ENCODE measurements around the gene PBX3. TPM values are rescaled to one million over a fixed set of nuclear protein-coding genes. Genes with fewer than 3 reads are reported as not detected.

The PBX3 gene
- total and polyA plus RNA-seq, 2 donors (not counting 1 experiment from before 2014, with no cell fraction given), result 35.8 to 51.8 TPM

DNA sequence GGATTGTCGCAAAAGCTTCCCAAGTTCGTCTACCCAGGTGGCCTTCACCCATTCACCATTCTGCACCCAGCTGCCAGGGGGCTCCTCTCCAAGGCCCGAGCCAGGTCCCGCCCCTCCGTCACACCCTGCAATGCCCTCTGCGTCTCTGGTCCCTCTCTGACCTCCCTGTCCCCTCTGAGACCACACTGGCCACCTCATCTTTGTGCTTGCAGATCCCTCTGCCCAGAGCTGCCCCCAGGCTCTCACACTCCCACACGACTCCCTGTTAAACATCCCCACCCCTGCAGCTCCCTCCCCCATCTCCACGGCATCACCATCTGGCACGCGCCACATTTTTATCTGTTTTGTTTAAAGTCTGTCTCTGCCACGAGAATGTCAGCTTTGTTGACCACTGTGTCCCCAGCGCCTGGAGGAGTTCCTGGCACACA is 243.6 kb downstream of the PBX3 start:
- H3K4me3 ChIP-seq (replicated peaks in 1 of 4; ENCODE audit: control extremely low read depth in 1 of 4, insufficient read depth in 1 of 4, low read depth in 3 of 4, low read length in 4 of 4), result no peak overlapping the region
- no peak overlapping the region for H3K27ac ChIP-seq (ENCODE audit: insufficient read depth, low read length)
- H3K36me3 ChIP-seq (ENCODE audit: control insufficient read depth, insufficient read depth, low read length), result no peaks in the 10 kb centered on the region
- no peak for TF ChIP-seq EZH2 (IDR thresholded peaks at IDR 0.05; ENCODE audit: low read length, missing control alignments)
- no peak for TF ChIP-seq CTCF (conservative IDR thresholded peaks at IDR 0.05 in 1 of 2, IDR thresholded peaks at IDR 0.05 in 1 of 2; ENCODE audit: low read depth in 1 of 2, low read length in 2 of 2)
- no peak for DNase-seq (ENCODE audit: low read depth in 2 of 2)
- no peak overlapping the region for H2AFZ ChIP-seq (ENCODE audit: low read length)
- H3K4me1 ChIP-seq (ENCODE audit: control insufficient read depth, extremely low read depth, insufficient read depth, low read length), result no peaks in the 10 kb centered on the region
- H3K27me3 ChIP-seq (ENCODE audit: control insufficient read depth, insufficient read depth, low read length), result no peaks in the 10 kb centered on the region
- no peaks in the 10 kb centered on the region for H3K79me2 ChIP-seq (ENCODE audit: control insufficient read depth, insufficient read depth, low read length)
- H3K9me3 ChIP-seq (ENCODE audit: control insufficient read depth, insufficient read depth, low read depth, low read length), result no peaks in the 10 kb centered on the region
- H3K9ac ChIP-seq (ENCODE audit: insufficient read depth, low read length), result no peak overlapping the region
- no peak overlapping the region for H3K4me2 ChIP-seq (ENCODE audit: extremely low read depth, insufficient read depth, low read length)
- H4K20me1 ChIP-seq (ENCODE audit: control insufficient read depth, extremely low read depth, insufficient read depth, low read length), result no peaks in the 10 kb centered on the region

DNA sequence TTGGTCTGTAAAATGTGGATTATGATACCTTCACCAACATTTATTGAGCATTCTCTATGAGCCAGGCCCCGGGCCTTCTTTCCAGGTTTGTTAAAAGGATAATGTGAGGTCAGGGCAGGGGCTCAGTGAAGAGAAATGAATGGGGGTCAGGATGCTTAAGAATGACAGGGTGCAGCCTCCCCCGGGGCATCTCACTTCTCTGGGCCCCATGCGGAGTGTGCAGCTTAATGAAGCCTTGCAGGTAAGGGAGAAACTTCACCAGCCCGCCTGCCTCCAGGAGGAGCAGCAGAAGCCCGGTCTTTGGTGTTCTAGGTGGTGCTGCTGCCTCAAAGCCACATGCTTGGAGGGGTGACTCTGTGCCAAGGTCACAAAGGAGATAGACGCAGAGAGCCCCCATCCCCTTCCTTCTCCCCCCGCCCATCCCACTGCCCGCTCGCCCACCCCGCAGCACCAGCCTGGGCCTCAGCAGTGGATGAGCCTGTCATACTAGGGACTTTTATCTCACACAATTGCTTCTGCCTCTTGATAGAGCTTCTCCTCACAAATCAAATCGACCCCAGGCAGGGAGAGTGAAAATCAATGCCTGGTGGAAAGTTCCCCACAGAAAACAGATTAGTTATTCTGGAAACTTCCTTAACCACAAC is 244.8 kb downstream of the PBX3 start:
- Histone ChIP-seq H3K9me3 (ENCODE audit: control insufficient read depth, insufficient read depth, low read depth, low read length) (no peaks in the 10 kb centered on the region), H3K4me3 (replicated peaks in 1 of 4; ENCODE audit: control extremely low read depth in 1 of 4, insufficient read depth in 1 of 4, low read depth in 3 of 4, low read length in 4 of 4) (no peak overlapping the region), H4K20me1 (ENCODE audit: control insufficient read depth, extremely low read depth, insufficient read depth, low read length) (no peaks in the 10 kb centered on the region), H3K9ac (ENCODE audit: insufficient read depth, low read length) (no peak overlapping the region), H3K4me1 (ENCODE audit: control insufficient read depth, extremely low read depth, insufficient read depth, low read length) (no peaks in the 10 kb centered on the region), H3K27ac (ENCODE audit: insufficient read depth, low read length) (no peak overlapping the region), H3K36me3 (ENCODE audit: control insufficient read depth, insufficient read depth, low read length) (no peaks in the 10 kb centered on the region), H2AFZ (ENCODE audit: low read length) (no peak overlapping the region), H3K79me2 (ENCODE audit: control insufficient read depth, insufficient read depth, low read length) (no peaks in the 10 kb centered on the region), H3K27me3 (ENCODE audit: control insufficient read depth, insufficient read depth, low read length) (no peaks in the 10 kb centered on the region), H3K4me2 (ENCODE audit: extremely low read depth, insufficient read depth, low read length) (no peak overlapping the region)
- no peak for TF ChIP-seq EZH2 (IDR thresholded peaks at IDR 0.05; ENCODE audit: low read length, missing control alignments)
- TF ChIP-seq CTCF (conservative IDR thresholded peaks at IDR 0.05 in 1 of 2, IDR thresholded peaks at IDR 0.05 in 1 of 2; ENCODE audit: low read depth in 1 of 2, low read length in 2 of 2), result no peak
- DNase-seq (ENCODE audit: low read depth in 2 of 2), result no peak

DNA sequence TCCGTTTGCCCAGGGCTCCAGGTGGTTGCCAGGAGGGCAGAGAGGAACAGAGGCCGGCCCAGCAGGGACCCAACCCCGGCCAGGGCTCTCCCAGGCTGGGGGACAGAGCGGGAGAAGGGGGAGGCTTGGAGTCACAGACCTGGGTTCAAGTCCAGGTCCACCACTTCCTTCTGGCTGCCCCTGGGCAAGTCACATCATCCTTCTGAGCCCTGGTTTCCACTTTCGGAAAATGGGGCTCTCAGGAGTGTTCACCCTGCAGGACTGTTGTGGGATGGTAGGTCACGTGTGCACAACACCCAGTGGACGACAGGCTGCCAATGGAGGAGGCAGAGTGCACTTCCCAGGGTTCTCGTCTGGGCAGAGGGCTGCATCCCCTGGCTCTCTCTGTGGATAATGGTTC is 245.4 kb downstream of the PBX3 start:
- Histone ChIP-seq H3K9ac (ENCODE audit: insufficient read depth, low read length) (no peak overlapping the region), H3K4me3 (replicated peaks in 1 of 4; ENCODE audit: control extremely low read depth in 1 of 4, insufficient read depth in 1 of 4, low read depth in 3 of 4, low read length in 4 of 4) (no peak overlapping the region), H3K4me2 (ENCODE audit: extremely low read depth, insufficient read depth, low read length) (no peak overlapping the region), H2AFZ (ENCODE audit: low read length) (no peak overlapping the region), H3K9me3 (ENCODE audit: control insufficient read depth, insufficient read depth, low read depth, low read length) (no peaks in the 10 kb centered on the region), H4K20me1 (ENCODE audit: control insufficient read depth, extremely low read depth, insufficient read depth, low read length) (no peaks in the 10 kb centered on the region), H3K27ac (ENCODE audit: insufficient read depth, low read length) (no peak overlapping the region), H3K4me1 (ENCODE audit: control insufficient read depth, extremely low read depth, insufficient read depth, low read length) (no peaks in the 10 kb centered on the region), H3K27me3 (ENCODE audit: control insufficient read depth, insufficient read depth, low read length) (no peaks in the 10 kb centered on the region), H3K36me3 (ENCODE audit: control insufficient read depth, insufficient read depth, low read length) (no peaks in the 10 kb centered on the region), H3K79me2 (ENCODE audit: control insufficient read depth, insufficient read depth, low read length) (no peaks in the 10 kb centered on the region)
- no peak for DNase-seq (ENCODE audit: low read depth in 2 of 2)
- no peak for TF ChIP-seq EZH2 (IDR thresholded peaks at IDR 0.05; ENCODE audit: low read length, missing control alignments)
